Activated CD4-positive, alpha-beta T cell treated with anti-CD3 and anti-CD28 coated beads, Interleukin-2, amount 50 U/mL, for 1 hour (primary cell): Measurements from ENCODE around the gene BCAR3.

Experiments used
- DNase-seq: peaks from one replicate; pipeline ENCODE4 v3.0.0-alpha.2; 2020

The BCAR3 gene

GRCh38 chr1:93681101-93681988, at the start of gene BCAR3:
Gene BCAR3, minus strand, starts transcription at chr1:93681837. Its CDS starts 6,907 bp downstream, at chr1:93674930.
- no peak for DNase-seq

GRCh38 chr1:93730621-93731020, 49.0 kb upstream of the BCAR3 start:
- no peak for DNase-seq

GRCh38 chr1:93729906-93730305, 48.3 kb upstream of the BCAR3 start:
- DNase-seq = no peak

GRCh38 chr1:93729502-93729901, 47.9 kb upstream of the BCAR3 start:
- no peak for DNase-seq

GRCh38 chr1:93728480-93729131, 47.0 kb upstream of the BCAR3 start:
- DNase-seq = no peak

GRCh38 chr1:93723733-93724270, 42.2 kb upstream of the BCAR3 start:
- DNase-seq = no peak

GRCh38 chr1:93723110-93723509, 41.5 kb upstream of the BCAR3 start:
- DNase-seq = no peak

- no peak for DNase-seq
These were observed 40.7 kb upstream of the BCAR3 start for GRCh38 chr1:93722081-93723031.

- DNase-seq = no peak
These were observed 39.5 kb upstream of the BCAR3 start for GRCh38 chr1:93720956-93721626.

GRCh38 chr1:93717640-93718039, 36.0 kb upstream of the BCAR3 start:
- no peak for DNase-seq

- DNase-seq = no peak
These were observed 35.3 kb upstream of the BCAR3 start for GRCh38 chr1:93716941-93717368.

- DNase-seq = no peak
These were observed 34.5 kb upstream of the BCAR3 start for GRCh38 chr1:93716163-93716562.

GRCh38 chr1:93715529-93716126, 34.0 kb upstream of the BCAR3 start:
- no peak for DNase-seq

GRCh38 chr1:93714356-93714755, 32.7 kb upstream of the BCAR3 start:
- DNase-seq = no peak

GRCh38 chr1:93713341-93713740, 31.7 kb upstream of the BCAR3 start:
- no peak for DNase-seq

- DNase-seq = no peak
These were observed 31.1 kb upstream of the BCAR3 start for GRCh38 chr1:93712741-93713140.

GRCh38 chr1:93710499-93711453, 29.1 kb upstream of the BCAR3 start:
- DNase-seq = no peak

- no peak for DNase-seq
These were observed 27.3 kb upstream of the BCAR3 start for GRCh38 chr1:93708734-93709481.

- DNase-seq = no peak
These were observed 26.3 kb upstream of the BCAR3 start for GRCh38 chr1:93707956-93708355.
